ENCODE results near the gene COLQ. TPM values are rescaled to one million over a fixed set of nuclear protein-coding genes. Genes with fewer than 3 reads are reported as not detected.

COLQ gene
- total and polyA plus RNA-seq, 9 donors, result 15.9 to 42.8 (median 32.8) TPM

DNA sequence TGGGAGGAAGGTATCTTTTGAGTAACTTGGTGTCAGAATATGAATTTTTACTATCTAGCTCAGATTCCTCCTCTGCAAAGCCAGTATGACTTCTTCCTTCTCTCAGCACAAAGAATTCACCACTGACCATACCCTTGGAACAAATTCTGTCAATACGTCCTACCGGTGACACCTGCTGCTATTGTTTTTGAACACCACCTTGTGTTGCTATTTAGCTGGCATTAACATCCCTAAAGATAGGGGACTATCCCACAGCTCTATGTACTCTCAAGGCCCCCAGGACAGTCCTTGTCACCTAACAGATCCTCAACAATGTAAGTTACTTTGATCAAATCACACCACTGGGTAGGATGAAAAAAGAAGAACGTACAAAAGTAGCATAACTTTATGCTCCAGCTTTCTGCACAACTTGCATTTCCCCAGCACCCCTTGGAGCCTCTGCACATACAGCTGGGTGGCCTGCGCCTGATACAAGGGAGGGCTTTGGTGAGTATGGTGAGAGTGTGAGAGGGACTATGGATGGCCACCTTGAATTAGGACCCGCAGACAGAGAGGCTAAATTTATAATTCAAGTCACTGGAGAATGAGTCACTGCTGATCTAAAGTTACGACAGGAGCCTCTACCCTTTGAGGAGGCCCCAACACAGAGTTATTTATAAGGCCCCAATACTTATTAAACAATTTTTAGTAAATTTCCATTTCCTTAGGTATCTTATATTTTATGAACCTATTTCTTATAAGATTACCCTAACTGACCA, 2.3 kb upstream of the COLQ start:
- peak overlapping the region; percentile 42 for H3K27ac ChIP-seq (ENCODE audit: low read length)
- H3K4me1 ChIP-seq (ENCODE audit: control insufficient read depth, insufficient read depth, low read length), result peaks cover 45% of the 10 kb centered on the region
- no peaks in the 10 kb centered on the region for H3K27me3 ChIP-seq (ENCODE audit: control insufficient read depth, insufficient read depth, low read length)
- H3K4me3 ChIP-seq (ENCODE audit: low read length), result no peak overlapping the region
- no peaks in the 10 kb centered on the region for H3K9me3 ChIP-seq (replicated peaks; ENCODE audit: control insufficient read depth, low read depth, low read length)
- no peaks in the 10 kb centered on the region for H3K36me3 ChIP-seq (ENCODE audit: control insufficient read depth, insufficient read depth, low read length)
- no peak for DNase-seq
- WGBS (ENCODE audit: insufficient coverage), result 42% methylated on average over 2 of the region's 6 CpGs

DNA sequence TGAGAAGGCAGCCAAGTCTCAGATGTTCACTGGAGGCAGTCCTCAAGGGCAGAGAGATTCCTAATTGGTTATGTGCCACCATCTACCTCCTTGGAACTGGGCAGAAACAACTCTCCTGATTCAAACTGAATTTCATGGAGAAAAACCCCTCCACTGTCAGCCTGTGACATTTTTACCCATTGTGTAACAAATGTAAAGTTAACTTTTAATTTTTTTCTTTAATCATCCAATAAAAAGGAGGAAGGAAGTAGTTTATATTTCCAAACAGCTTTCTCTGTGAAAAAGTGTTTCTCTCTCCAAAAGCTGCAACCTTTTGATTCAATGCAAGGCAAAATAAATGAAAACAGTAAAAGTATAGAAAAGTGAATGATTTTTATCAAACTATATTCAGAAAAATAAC, 510 bp upstream of the COLQ start:
- Histone ChIP-seq H3K4me1 (ENCODE audit: control insufficient read depth, insufficient read depth, low read length) (peaks cover 41% of the 10 kb centered on the region), H3K27ac (ENCODE audit: low read length) (peak overlapping the region; percentile 88)

GRCh38 chr3:15520804-15521572, 518 bp downstream of the COLQ start:
- Histone ChIP-seq H3K27me3 (ENCODE audit: control insufficient read depth, insufficient read depth, low read length) (no peaks in the 10 kb centered on the region), H3K36me3 (ENCODE audit: control insufficient read depth, insufficient read depth, low read length) (no peaks in the 10 kb centered on the region), H3K4me3 (ENCODE audit: low read length) (peak overlapping the region; percentile 36), H3K27ac (ENCODE audit: low read length) (peak overlapping the region; percentile 88), H3K4me1 (ENCODE audit: control insufficient read depth, insufficient read depth, low read length) (peaks cover 42% of the 10 kb centered on the region), H3K9me3 (replicated peaks; ENCODE audit: control insufficient read depth, low read depth, low read length) (no peaks in the 10 kb centered on the region)
- 13% methylated on average over 4 of the region's 14 CpGs for WGBS (ENCODE audit: insufficient coverage)
- DNase-seq, result no peak

More for the DNA sequence above, 510 bp upstream of the COLQ start:
- no peak for DNase-seq
- Histone ChIP-seq H3K36me3 (ENCODE audit: control insufficient read depth, insufficient read depth, low read length) (no peaks in the 10 kb centered on the region), H3K9me3 (replicated peaks; ENCODE audit: control insufficient read depth, low read depth, low read length) (no peaks in the 10 kb centered on the region), H3K27me3 (ENCODE audit: control insufficient read depth, insufficient read depth, low read length) (no peaks in the 10 kb centered on the region), H3K4me3 (ENCODE audit: low read length) (no peak overlapping the region)

DNA sequence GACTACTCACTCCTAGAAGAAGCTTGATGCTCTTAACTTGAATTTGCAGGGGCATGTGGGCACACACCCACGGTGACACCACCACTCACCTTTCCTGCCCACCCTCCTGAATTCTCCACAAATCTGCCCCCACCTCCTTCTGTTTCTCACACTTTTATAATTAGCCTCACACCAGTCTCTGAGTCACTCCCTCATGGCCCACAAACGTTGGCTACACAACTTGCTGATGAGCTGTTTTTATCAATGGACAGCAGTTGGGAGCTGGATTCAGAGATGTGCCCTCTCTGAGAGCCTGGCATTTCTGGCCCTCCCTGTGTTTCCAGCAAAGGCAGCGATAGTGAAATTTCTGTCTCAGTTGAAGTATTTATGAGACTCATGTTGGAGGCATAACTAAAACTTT, 1.3 kb downstream of the COLQ start:
- Histone ChIP-seq H3K27ac (ENCODE audit: low read length) (peak overlapping the region; percentile 88), H3K27me3 (ENCODE audit: control insufficient read depth, insufficient read depth, low read length) (no peaks in the 10 kb centered on the region), H3K9me3 (replicated peaks; ENCODE audit: control insufficient read depth, low read depth, low read length) (no peaks in the 10 kb centered on the region), H3K4me3 (ENCODE audit: low read length) (peak overlapping the region; percentile 36), H3K4me1 (ENCODE audit: control insufficient read depth, insufficient read depth, low read length) (peaks cover 46% of the 10 kb centered on the region), H3K36me3 (ENCODE audit: control insufficient read depth, insufficient read depth, low read length) (no peaks in the 10 kb centered on the region)
- no peak for DNase-seq
- WGBS (ENCODE audit: insufficient coverage), result 33% methylated on average over 1 of the region's 3 CpGs

GRCh38 chr3:15519096-15519495, 2.4 kb downstream of the COLQ start:
- WGBS (ENCODE audit: insufficient coverage), result 100% methylated on average over 2 of the region's 4 CpGs
- H3K4me1 ChIP-seq (ENCODE audit: control insufficient read depth, insufficient read depth, low read length), result peaks cover 56% of the 10 kb centered on the region
- DNase-seq, result no peak
- no peaks in the 10 kb centered on the region for H3K9me3 ChIP-seq (replicated peaks; ENCODE audit: control insufficient read depth, low read depth, low read length)
- no peaks in the 10 kb centered on the region for H3K27me3 ChIP-seq (ENCODE audit: control insufficient read depth, insufficient read depth, low read length)
- H3K4me3 ChIP-seq (ENCODE audit: low read length), result no peak overlapping the region
- no peaks in the 10 kb centered on the region for H3K36me3 ChIP-seq (ENCODE audit: control insufficient read depth, insufficient read depth, low read length)
- H3K27ac ChIP-seq (ENCODE audit: low read length), result no peak overlapping the region

- Histone ChIP-seq H3K27ac (ENCODE audit: low read length) (peak overlapping the region; percentile 21), H3K4me3 (ENCODE audit: low read length) (no peak overlapping the region), H3K4me1 (ENCODE audit: control insufficient read depth, insufficient read depth, low read length) (peaks cover 55% of the 10 kb centered on the region), H3K27me3 (ENCODE audit: control insufficient read depth, insufficient read depth, low read length) (no peaks in the 10 kb centered on the region), H3K36me3 (ENCODE audit: control insufficient read depth, insufficient read depth, low read length) (no peaks in the 10 kb centered on the region), H3K9me3 (replicated peaks; ENCODE audit: control insufficient read depth, low read depth, low read length) (no peaks in the 10 kb centered on the region)
- no CpG with 5 or more reads among the region's 4 CpGs for WGBS (ENCODE audit: insufficient coverage)
- DNase-seq, result no peak
These were observed 6.7 kb downstream of the COLQ start for GRCh38 chr3:15514663-15515340.

- Histone ChIP-seq H3K9me3 (replicated peaks; ENCODE audit: control insufficient read depth, low read depth, low read length) (no peaks in the 10 kb centered on the region), H3K4me1 (ENCODE audit: control insufficient read depth, insufficient read depth, low read length) (peaks cover 51% of the 10 kb centered on the region), H3K36me3 (ENCODE audit: control insufficient read depth, insufficient read depth, low read length) (no peaks in the 10 kb centered on the region), H3K27me3 (ENCODE audit: control insufficient read depth, insufficient read depth, low read length) (no peaks in the 10 kb centered on the region), H3K4me3 (ENCODE audit: low read length) (no peak overlapping the region), H3K27ac (ENCODE audit: low read length) (peak overlapping the region; percentile 82)
- whole genome bisulfite sequencing (ENCODE audit: insufficient coverage), result 76% methylated on average over 4 of the region's 5 CpGs
- no peak for DNase-seq
These were observed 7.5 kb downstream of the COLQ start for GRCh38 chr3:15513810-15514662.

- H3K4me3 ChIP-seq (ENCODE audit: low read length), result no peak overlapping the region
- peak; percentile 58 for DNase-seq
- WGBS (ENCODE audit: insufficient coverage), result 60% methylated on average over 1 of the region's 7 CpGs
- H3K36me3 ChIP-seq (ENCODE audit: control insufficient read depth, insufficient read depth, low read length), result no peaks in the 10 kb centered on the region
- H3K9me3 ChIP-seq (replicated peaks; ENCODE audit: control insufficient read depth, low read depth, low read length), result no peaks in the 10 kb centered on the region
- peaks cover 50% of the 10 kb centered on the region for H3K4me1 ChIP-seq (ENCODE audit: control insufficient read depth, insufficient read depth, low read length)
- peak overlapping the region; percentile 82 for H3K27ac ChIP-seq (ENCODE audit: low read length)
- H3K27me3 ChIP-seq (ENCODE audit: control insufficient read depth, insufficient read depth, low read length), result no peaks in the 10 kb centered on the region
These were observed 8.4 kb downstream of the COLQ start for GRCh38 chr3:15513116-15513515.

DNA sequence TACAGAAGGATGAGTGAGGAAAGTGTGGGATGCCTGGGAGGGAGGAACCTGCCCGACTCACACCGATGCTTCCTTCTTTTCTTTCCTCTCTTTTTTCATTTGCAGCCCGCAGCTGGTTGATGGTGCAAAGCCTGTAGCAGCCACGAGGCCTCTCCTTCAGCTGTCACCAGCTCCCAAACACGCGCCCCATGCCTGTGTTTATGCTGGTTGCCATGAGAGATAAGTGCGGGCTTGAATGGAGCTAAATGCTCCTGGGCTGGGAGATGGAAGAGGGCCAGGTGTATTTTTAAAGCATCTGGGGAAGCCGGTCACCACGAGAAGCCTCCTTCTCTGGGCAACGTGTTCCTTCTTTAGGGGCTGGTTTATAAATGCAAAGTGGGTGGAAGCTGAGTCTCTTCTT, 9.3 kb downstream of the COLQ start:
- peaks cover 50% of the 10 kb centered on the region for H3K4me1 ChIP-seq (ENCODE audit: control insufficient read depth, insufficient read depth, low read length)
- H3K4me3 ChIP-seq (ENCODE audit: low read length), result no peak overlapping the region
- peak; percentile 94 for DNase-seq
- H3K36me3 ChIP-seq (ENCODE audit: control insufficient read depth, insufficient read depth, low read length), result no peaks in the 10 kb centered on the region
- no peaks in the 10 kb centered on the region for H3K27me3 ChIP-seq (ENCODE audit: control insufficient read depth, insufficient read depth, low read length)
- H3K27ac ChIP-seq (ENCODE audit: low read length), result peak overlapping the region; percentile 82
- H3K9me3 ChIP-seq (replicated peaks; ENCODE audit: control insufficient read depth, low read depth, low read length), result no peaks in the 10 kb centered on the region
- 17% methylated on average over 2 of the region's 10 CpGs for WGBS (ENCODE audit: insufficient coverage)

Data from muscle of leg (tissue), 11 donors.